Esophagus muscularis mucosa (tissue), 4 donors: ENCODE measurements around the gene CCT6A. TPM values are rescaled to one million over a fixed set of nuclear protein-coding genes. Genes with fewer than 3 reads are reported as not detected.
"Not testable (repeated sequence)": the region's sequence is repeated elsewhere in the genome, so short reads cannot be mapped to it uniquely, and the experiment has no call there.

Experiments
- DNase-seq: peaks from one replicate; pipeline ENCODE4 v3.0.0-alpha.2; 2017; ENCODE audit errors: extremely low spot score
- H3K27ac ChIP-seq, 4 donors: fragments of 200-600 bp; sonication (generic); replicated peaks in 1 of 4; 1 replicate in 3 of 4; 2 replicates in 1 of 4; pipeline ENCODE4 v1.5.1; 2016 to 2019; ENCODE audit warnings: mild to moderate bottlenecking in 1 of 4
- H3K27me3 ChIP-seq, 4 donors: fragments of 200-600 bp; sonication (generic); one replicate each; pipeline versions ENCODE4 v1.5.1 to v1.6.0; 2016 to 2019
- H3K36me3 ChIP-seq, 4 donors: fragments of 200-600 bp; sonication (generic); one replicate each; pipeline ENCODE4 v1.5.1; 2016 to 2019
- H3K4me1 ChIP-seq, 4 donors: fragments of 200-600 bp; sonication (generic); one replicate each; pipeline ENCODE4 v1.5.1; 2016 to 2019
- H3K4me3 ChIP-seq, 4 donors: fragments of 200-600 bp; sonication (generic); 1 replicate in 2 of 4; 2 replicates in 2 of 4; pipeline ENCODE4 v1.5.1; 2016 to 2019; ENCODE audit warnings: mild to moderate bottlenecking in 4 of 4, moderate library complexity in 1 of 4
- H3K9me3 ChIP-seq, 4 donors: fragments of 200-600 bp; sonication (generic); 1 replicate in 3 of 4; 2 replicates in 1 of 4; pipeline ENCODE4 v1.5.1; 2016 to 2019
- CTCF ChIP-seq, 3 experiments: fragments of 200-600 bp in 2 of 3; fragments of 450-650 bp in 1 of 3; sonication (generic) in 2 of 3; IDR thresholded peaks; one replicate each; pipeline ENCODE4 v1.5.1; 2017 to 2019; ENCODE audit warnings: antibody characterized with exemption in 3 of 3, mild to moderate bottlenecking in 2 of 3, moderate library complexity in 1 of 3
- EP300 ChIP-seq: sonication (generic); formaldehyde crosslinking; IDR thresholded peaks from one replicate; pipeline ENCODE4 v1.6.1; 2017; ENCODE audit warnings: antibody characterized with exemption
- POLR2A ChIP-seq: fragments of 450-650 bp; IDR thresholded peaks from one replicate; pipeline ENCODE4 v1.6.1; 2017; ENCODE audit warnings: antibody characterized with exemption, moderate library complexity, mild to moderate bottlenecking, low read depth
- POLR2AphosphoS5 ChIP-seq, 2 donors: sonication (generic); formaldehyde crosslinking; IDR thresholded peaks; one replicate each; pipeline ENCODE4 v1.6.1; 2017; ENCODE audit warnings: antibody characterized with exemption in 2 of 2
- WGBS: methylation state at CpG from one replicate; pipeline ENCODE4 v1.1.5; 2018; 5-methylcytosine and 5-hydroxymethylcytosine counted together
- intact Hi-C: fragments of 100-400 bp; cut with DNase I; formaldehyde crosslinking; loops from one replicate; pipeline ENCODE4 v1.15.1; 2023
- total RNA-seq, 4 donors: library from RNA; depleted of rRNA; stranded (reverse); fragments of >200 nt; gene quantifications; one replicate each; pipeline versions ENCODE4 v1.1.0 to v1.2.1, GENCODE V29; 2016

The CCT6A gene
- total RNA-seq, 4 donors from 2014 or later, result 86.6 to 104 (median 87.9) TPM

- Histone ChIP-seq H3K4me3 (peak within 1 kb of the TSS; percentile 72 to 90 (median 80)), H3K36me3 (peaks cover 21 to 54% (median 51%) of the 10 kb centered on the region in 4 donors), H3K27me3 (no peaks in the 10 kb centered on the region), H3K27ac (peak within 1 kb of the TSS; percentile 86 to 96 (median 92)), H3K4me1 (peaks cover 12 to 18% (median 15%) of the 10 kb centered on the region in 4 donors), H3K9me3 (no peaks in the 10 kb centered on the region)
- 2% methylated on average over 24 of the region's 49 CpGs for WGBS
- peak; percentile 85 for TF ChIP-seq POLR2A
- TF ChIP-seq EP300, result no peak
- peak in 2 of 3 experiments; percentile 19 for TF ChIP-seq CTCF (IDR thresholded peaks at IDR 0.05)
- TF ChIP-seq POLR2AphosphoS5 (IDR thresholded peaks at IDR 0.05), result peak; percentile 97
- intact Hi-C loops, result no loop called here
- peak; percentile 97 for DNase-seq
These were observed 12.5 kb downstream of the CCT6A start, which contains the start of gene SUMF2 for GRCh38 chr7:56063882-56064625. SUMF2 (plus strand) TSS chr7:56064286; CDS start chr7:56064312, 26 bp downstream.

GRCh38 chr7:56066376-56066775, 14.8 kb downstream of the CCT6A start:
- DNase-seq, intact Hi-C loops: not testable (repeated sequence)
- peaks cover 17 to 54% (median 51%) of the 10 kb centered on the region in 4 donors for H3K36me3 ChIP-seq

GRCh38 chr7:56074371-56074791, 22.8 kb downstream of the CCT6A start:
- intact Hi-C loops, result loop anchor here (2.0 to 10.0 kb wide), 2 partner anchors 70 to 190 kb away; partner anchors contain the start of gene ZNF713
- peak; percentile 39 to 69 for TF ChIP-seq POLR2AphosphoS5 (IDR thresholded peaks at IDR 0.05)
- no peak for TF ChIP-seq POLR2A
- TF ChIP-seq EP300, result no peak
- TF ChIP-seq CTCF (IDR thresholded peaks at IDR 0.05), result peak; percentile 89 to 98 (median 92)
- Histone ChIP-seq H3K4me3 (no peak overlapping the region), H3K4me1 (peaks cover 13 to 18% (median 16%) of the 10 kb centered on the region in 4 donors), H3K36me3 (peaks cover 14 to 71% (median 51%) of the 10 kb centered on the region in 4 donors), H3K27ac (peak overlapping the region in 3 of 4 donors; percentile 20 to 67 (median 45)), H3K9me3 (no peaks in the 10 kb centered on the region), H3K27me3 (no peaks in the 10 kb centered on the region)
- 16% methylated on average over 19 of the region's 19 CpGs for WGBS
- peak; percentile 96 for DNase-seq

More at GRCh38 chr7:56066376-56066775, 14.8 kb downstream of the CCT6A start:
- not testable (repeated sequence) for H3K27me3 ChIP-seq, H3K9me3 ChIP-seq, H3K27ac ChIP-seq, H3K4me3 ChIP-seq
- H3K4me1 ChIP-seq, result peaks cover 12 to 18% (median 15%) of the 10 kb centered on the region in 4 donors
- 97% methylated on average over 13 of the region's 13 CpGs for WGBS

- Histone ChIP-seq H3K27me3 (no peaks in the 10 kb centered on the region), H3K27ac (peak overlapping the region in 1 of 4 donors; percentile 46), H3K4me3 (no peak overlapping the region), H3K4me1 (peaks cover 28 to 36% (median 31%) of the 10 kb centered on the region in 4 donors), H3K36me3 (peaks cover 12 to 56% (median 34%) of the 10 kb centered on the region in 4 donors), H3K9me3 (no peaks in the 10 kb centered on the region)
- intact Hi-C loops, result loop anchor here (10.0 kb wide), 1 partner anchor 193 kb away; the partner anchor contains the start of gene ZNF713
- TF ChIP-seq EP300 (no peak), CTCF (IDR thresholded peaks at IDR 0.05) (no peak), POLR2A (no peak), POLR2AphosphoS5 (IDR thresholded peaks at IDR 0.05) (no peak)
- no peak for DNase-seq
- 92% methylated on average over 3 of the region's 3 CpGs for WGBS
These were observed 26.1 kb downstream of the CCT6A start for GRCh38 chr7:56077681-56078080.

- Histone ChIP-seq H3K27ac (peak overlapping the region in 2 of 4 donors; percentile 46 to 74), H3K27me3 (no peaks in the 10 kb centered on the region), H3K4me1 (peaks cover 30 to 41% (median 36%) of the 10 kb centered on the region in 4 donors), H3K9me3 (no peaks in the 10 kb centered on the region), H3K36me3 (peaks cover 12 to 51% (median 30%) of the 10 kb centered on the region in 4 donors), H3K4me3 (no peak overlapping the region)
- WGBS, result 100% methylated on average over 1 of the region's 16 CpGs
- no peak for DNase-seq
- intact Hi-C loops, result loop anchor here (10.0 kb wide), 1 partner anchor 193 kb away; the partner anchor contains the start of gene ZNF713
- TF ChIP-seq CTCF (IDR thresholded peaks at IDR 0.05) (no peak), EP300 (no peak)
These were observed 26.6 kb downstream of the CCT6A start for GRCh38 chr7:56078196-56078595.
